ENCODE measurements around the gene ERBB4.

DNA sequence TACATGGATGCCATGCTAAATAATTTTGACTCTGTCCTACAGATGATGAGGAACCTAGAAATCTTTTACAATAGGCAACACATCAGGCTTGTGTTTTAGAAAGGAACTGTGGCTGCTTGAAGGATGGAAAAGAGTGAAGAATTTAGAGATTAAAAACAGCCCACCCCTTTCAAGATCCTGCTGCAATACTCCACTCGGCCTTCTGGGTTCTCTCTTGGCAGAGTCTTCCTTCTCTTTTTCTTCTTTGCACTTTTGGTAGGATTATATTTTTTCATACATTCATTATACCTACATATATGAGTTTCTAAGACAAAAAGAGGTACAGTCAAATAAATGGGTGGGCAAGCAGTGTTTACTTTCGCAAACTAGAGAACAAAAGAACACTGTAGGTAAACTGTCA lies 474.3 kb downstream of the ERBB4 start:
- TF ChIP-seq, protein P1, sequence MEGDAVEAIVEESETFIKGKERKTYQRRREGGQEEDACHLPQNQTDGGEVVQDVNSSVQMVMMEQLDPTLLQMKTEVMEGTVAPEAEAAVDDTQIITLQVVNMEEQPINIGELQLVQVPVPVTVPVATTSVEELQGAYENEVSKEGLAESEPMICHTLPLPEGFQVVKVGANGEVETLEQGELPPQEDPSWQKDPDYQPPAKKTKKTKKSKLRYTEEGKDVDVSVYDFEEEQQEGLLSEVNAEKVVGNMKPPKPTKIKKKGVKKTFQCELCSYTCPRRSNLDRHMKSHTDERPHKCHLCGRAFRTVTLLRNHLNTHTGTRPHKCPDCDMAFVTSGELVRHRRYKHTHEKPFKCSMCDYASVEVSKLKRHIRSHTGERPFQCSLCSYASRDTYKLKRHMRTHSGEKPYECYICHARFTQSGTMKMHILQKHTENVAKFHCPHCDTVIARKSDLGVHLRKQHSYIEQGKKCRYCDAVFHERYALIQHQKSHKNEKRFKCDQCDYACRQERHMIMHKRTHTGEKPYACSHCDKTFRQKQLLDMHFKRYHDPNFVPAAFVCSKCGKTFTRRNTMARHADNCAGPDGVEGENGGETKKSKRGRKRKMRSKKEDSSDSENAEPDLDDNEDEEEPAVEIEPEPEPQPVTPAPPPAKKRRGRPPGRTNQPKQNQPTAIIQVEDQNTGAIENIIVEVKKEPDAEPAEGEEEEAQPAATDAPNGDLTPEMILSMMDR (IDR thresholded peaks at IDR 0.05): no peak
- TF ChIP-seq, protein P2, sequence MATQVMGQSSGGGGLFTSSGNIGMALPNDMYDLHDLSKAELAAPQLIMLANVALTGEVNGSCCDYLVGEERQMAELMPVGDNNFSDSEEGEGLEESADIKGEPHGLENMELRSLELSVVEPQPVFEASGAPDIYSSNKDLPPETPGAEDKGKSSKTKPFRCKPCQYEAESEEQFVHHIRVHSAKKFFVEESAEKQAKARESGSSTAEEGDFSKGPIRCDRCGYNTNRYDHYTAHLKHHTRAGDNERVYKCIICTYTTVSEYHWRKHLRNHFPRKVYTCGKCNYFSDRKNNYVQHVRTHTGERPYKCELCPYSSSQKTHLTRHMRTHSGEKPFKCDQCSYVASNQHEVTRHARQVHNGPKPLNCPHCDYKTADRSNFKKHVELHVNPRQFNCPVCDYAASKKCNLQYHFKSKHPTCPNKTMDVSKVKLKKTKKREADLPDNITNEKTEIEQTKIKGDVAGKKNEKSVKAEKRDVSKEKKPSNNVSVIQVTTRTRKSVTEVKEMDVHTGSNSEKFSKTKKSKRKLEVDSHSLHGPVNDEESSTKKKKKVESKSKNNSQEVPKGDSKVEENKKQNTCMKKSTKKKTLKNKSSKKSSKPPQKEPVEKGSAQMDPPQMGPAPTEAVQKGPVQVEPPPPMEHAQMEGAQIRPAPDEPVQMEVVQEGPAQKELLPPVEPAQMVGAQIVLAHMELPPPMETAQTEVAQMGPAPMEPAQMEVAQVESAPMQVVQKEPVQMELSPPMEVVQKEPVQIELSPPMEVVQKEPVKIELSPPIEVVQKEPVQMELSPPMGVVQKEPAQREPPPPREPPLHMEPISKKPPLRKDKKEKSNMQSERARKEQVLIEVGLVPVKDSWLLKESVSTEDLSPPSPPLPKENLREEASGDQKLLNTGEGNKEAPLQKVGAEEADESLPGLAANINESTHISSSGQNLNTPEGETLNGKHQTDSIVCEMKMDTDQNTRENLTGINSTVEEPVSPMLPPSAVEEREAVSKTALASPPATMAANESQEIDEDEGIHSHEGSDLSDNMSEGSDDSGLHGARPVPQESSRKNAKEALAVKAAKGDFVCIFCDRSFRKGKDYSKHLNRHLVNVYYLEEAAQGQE (IDR thresholded peaks at IDR 0.05; ENCODE audit: insufficient read depth in 1 of 2, low read depth in 2 of 2, low read length in 1 of 2): no peak
- TF ChIP-seq POLR2AphosphoS5 (IDR thresholded peaks at IDR 0.05; ENCODE audit: low read depth, low read length) (no peak), SIN3A (IDR thresholded peaks at IDR 0.05; ENCODE audit: borderline replicate concordance, insufficient read depth, low read depth, low read length) (no peak)
